SK-N-SH (cell line): ENCODE results near the gene LVRN. TPM values are rescaled to one million over a fixed set of nuclear protein-coding genes. Genes with fewer than 3 reads are reported as not detected.
A peak's percentile ranks its signal among the peaks of the same experiment; 100 is the strongest.

Source experiments
- CTCF ChIA-PET: fragments of 300-600, 350-600 bp; formaldehyde crosslinking; extraction: SDS; loops from one replicate; lab custom pipeline; 2021; lab: Yijun Ruan, JAX
- POLR2A ChIA-PET: fragments of 350-600 bp; sonication (Branson Sonifier 250); formaldehyde crosslinking; extraction: SDS; loops from one replicate; lab custom pipeline; 2020; ENCODE audit warnings: antibody characterized with exemption, inconsistent platforms; lab: Yijun Ruan, JAX
- DNase-seq: peaks from one replicate; pipeline ENCODE4 v3.0.0; 2012
- H2AFZ ChIP-seq: fragments of 200-600 bp; sonication (generic); 2 replicates; pipeline ENCODE4 v1.8.1; 2016; ENCODE audit warnings: antibody characterized with exemption, mild to moderate bottlenecking, low read depth
- H3F3A ChIP-seq: fragments of 200-600 bp; sonication (generic); replicated peaks from 2 replicates; pipeline ENCODE3; 2016; ENCODE audit warnings: antibody characterized with exemption, mild to moderate bottlenecking; ENCODE audit not compliant: insufficient read depth
- H3K27ac ChIP-seq, 2 experiments: fragments of 200-500 bp in 1 of 2; fragments of 200-600 bp in 1 of 2; sonication (Bioruptor generic) in 1 of 2; sonication (generic), shearing (Covaris generic) in 1 of 2; 2 replicates each; pipeline versions ENCODE4 v1.5.1 to v1.6.1; 2014 to 2016; ENCODE audit warnings: low read depth in 2 of 2, inconsistent platforms in 1 of 2, low read length in 1 of 2, mild to moderate bottlenecking in 1 of 2, mixed read lengths in 1 of 2
- H3K27me3 ChIP-seq: fragments of 200-600 bp; sonication (generic), shearing (Covaris generic); 2 replicates; pipeline ENCODE4 v1.6.1; 2016; ENCODE audit warnings: mixed run types; ENCODE audit not compliant: insufficient read depth
- H3K36me3 ChIP-seq, 2 experiments: fragments of 200-500 bp in 1 of 2; fragments of 200-600 bp in 1 of 2; sonication (Bioruptor generic) in 1 of 2; sonication (generic) in 1 of 2; replicated peaks in 1 of 2; 2 replicates each; pipeline versions ENCODE3 to v1.5.1; 2014 to 2016; ENCODE audit warnings: low read length in 1 of 2, mild to moderate bottlenecking in 1 of 2; ENCODE audit not compliant: insufficient read depth in 2 of 2, control insufficient read depth in 1 of 2
- H3K4me1 ChIP-seq, 2 experiments: fragments of 200-500 bp in 1 of 2; fragments of 200-600 bp in 1 of 2; sonication (Bioruptor generic) in 1 of 2; sonication (generic), shearing (Covaris generic) in 1 of 2; 2 replicates each; pipeline versions ENCODE4 v1.5.1 to v1.6.1; 2014 to 2016; ENCODE audit warnings: low read depth in 1 of 2, low read length in 1 of 2, mixed run types in 1 of 2; ENCODE audit not compliant: insufficient read depth in 2 of 2, control insufficient read depth in 1 of 2
- H3K4me2 ChIP-seq: fragments of 200-600 bp; sonication (generic), shearing (Covaris generic); 2 replicates; pipeline ENCODE4 v1.6.1; 2017; ENCODE audit warnings: mixed run types
- H3K4me3 ChIP-seq, 2 experiments: fragments of 200-500 bp in 1 of 2; fragments of 200-600 bp in 1 of 2; sonication (Bioruptor generic) in 1 of 2; sonication (generic), shearing (Covaris generic) in 1 of 2; 2 replicates each; pipeline versions ENCODE4 v1.5.1 to v1.8.1; 2014 to 2016; ENCODE audit warnings: low read depth in 2 of 2, inconsistent platforms in 1 of 2, low read length in 1 of 2, mild to moderate bottlenecking in 1 of 2, mixed read lengths in 1 of 2, moderate library complexity in 1 of 2
- H3K79me2 ChIP-seq: fragments of 200-600 bp; sonication (generic); 2 replicates; pipeline ENCODE4 v1.8.1; 2017; ENCODE audit warnings: mild to moderate bottlenecking; ENCODE audit not compliant: insufficient read depth
- H3K9ac ChIP-seq: fragments of 200-600 bp; sonication (generic); 2 replicates; pipeline ENCODE4 v1.6.1; 2017; ENCODE audit warnings: mixed run types
- H3K9me2 ChIP-seq: fragments of 200-600 bp; sonication (generic); 2 replicates; pipeline ENCODE4 v1.6.1; 2017; ENCODE audit warnings: mixed run types
- H3K9me3 ChIP-seq: fragments of 200-600 bp; sonication (generic); 2 replicates; pipeline ENCODE4 v1.6.1; 2017; ENCODE audit warnings: mixed run types, mild to moderate bottlenecking, moderate library complexity
- H4K20me1 ChIP-seq: fragments of 200-600 bp; sonication (generic); 2 replicates; pipeline ENCODE4 v1.6.1; 2017; ENCODE audit warnings: mild to moderate bottlenecking, mixed run types; ENCODE audit not compliant: insufficient read depth
- CHD2 ChIP-seq: fragments of 150-350 bp; IDR thresholded peaks from 2 replicates; pipeline ENCODE4 v1.6.1; 2018; ENCODE audit warnings: low read length; ENCODE audit not compliant: partially characterized antibody
- CTCF ChIP-seq: fragments of 200-600 bp; sonication (generic); IDR thresholded peaks from 2 replicates; pipeline ENCODE4 v1.6.1; 2017; ENCODE audit warnings: antibody characterized with exemption, mild to moderate bottlenecking, moderate library complexity
- NFIC ChIP-seq: IDR thresholded peaks from 2 replicates; pipeline ENCODE4 v1.4.0; 2012; ENCODE audit warnings: borderline replicate concordance
- NRF1 ChIP-seq: IDR thresholded peaks from 2 replicates; pipeline ENCODE4 v1.6.1; 2012; ENCODE audit warnings: low read depth, mild to moderate bottlenecking, low read length
- RAD21 ChIP-seq: IDR thresholded peaks from 2 replicates; pipeline ENCODE4 v1.6.1; 2012; ENCODE audit warnings: mild to moderate bottlenecking, low read length
- SIN3A ChIP-seq: IDR thresholded peaks from 2 replicates; pipeline ENCODE4 v1.6.1; 2012; ENCODE audit warnings: low read depth, mild to moderate bottlenecking, low read length, moderate library complexity, borderline replicate concordance
- TAF1 ChIP-seq: IDR thresholded peaks from 2 replicates; pipeline ENCODE4 v1.6.1; 2012; ENCODE audit warnings: low read depth, mild to moderate bottlenecking, low read length, moderate library complexity, borderline replicate concordance
- WGBS: methylation state at CpG from one replicate; pipeline ENCODE4 v1.1.6; 2017; ENCODE audit warnings: low lambda C conversion rate; 5-methylcytosine and 5-hydroxymethylcytosine counted together
- polyA plus RNA-seq, 3 experiments: library from polyadenylated mRNA; depleted of rRNA; stranded (reverse); fragments of >200 nt; gene quantifications; 2 replicates each; pipeline ENCODE4 v1.2.3, GENCODE V29; 2012
- TF ChIP-seq, protein P1 (sequence below): IDR thresholded peaks from 2 replicates; pipeline ENCODE4 v1.4.0; 2012; ENCODE audit warnings: low read depth, borderline replicate concordance

The LVRN gene
- polyA plus RNA-seq, 1 of the 3 experiments (the other 2 are of a cell fraction) = 0.10 TPM

- TF ChIP-seq CTCF (peak; percentile 39), SIN3A (no peak), RAD21 (peak; percentile 13; the same call in 1 of the 2 replicates), CHD2 (no peak)
- TF ChIP-seq, protein P1, sequence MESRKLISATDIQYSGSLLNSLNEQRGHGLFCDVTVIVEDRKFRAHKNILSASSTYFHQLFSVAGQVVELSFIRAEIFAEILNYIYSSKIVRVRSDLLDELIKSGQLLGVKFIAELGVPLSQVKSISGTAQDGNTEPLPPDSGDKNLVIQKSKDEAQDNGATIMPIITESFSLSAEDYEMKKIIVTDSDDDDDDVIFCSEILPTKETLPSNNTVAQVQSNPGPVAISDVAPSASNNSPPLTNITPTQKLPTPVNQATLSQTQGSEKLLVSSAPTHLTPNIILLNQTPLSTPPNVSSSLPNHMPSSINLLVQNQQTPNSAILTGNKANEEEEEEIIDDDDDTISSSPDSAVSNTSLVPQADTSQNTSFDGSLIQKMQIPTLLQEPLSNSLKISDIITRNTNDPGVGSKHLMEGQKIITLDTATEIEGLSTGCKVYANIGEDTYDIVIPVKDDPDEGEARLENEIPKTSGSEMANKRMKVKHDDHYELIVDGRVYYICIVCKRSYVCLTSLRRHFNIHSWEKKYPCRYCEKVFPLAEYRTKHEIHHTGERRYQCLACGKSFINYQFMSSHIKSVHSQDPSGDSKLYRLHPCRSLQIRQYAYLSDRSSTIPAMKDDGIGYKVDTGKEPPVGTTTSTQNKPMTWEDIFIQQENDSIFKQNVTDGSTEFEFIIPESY = no peak
Measured at GRCh38 chr5:116037236-116037822, 75.1 kb downstream of the LVRN start (continued).

DNA sequence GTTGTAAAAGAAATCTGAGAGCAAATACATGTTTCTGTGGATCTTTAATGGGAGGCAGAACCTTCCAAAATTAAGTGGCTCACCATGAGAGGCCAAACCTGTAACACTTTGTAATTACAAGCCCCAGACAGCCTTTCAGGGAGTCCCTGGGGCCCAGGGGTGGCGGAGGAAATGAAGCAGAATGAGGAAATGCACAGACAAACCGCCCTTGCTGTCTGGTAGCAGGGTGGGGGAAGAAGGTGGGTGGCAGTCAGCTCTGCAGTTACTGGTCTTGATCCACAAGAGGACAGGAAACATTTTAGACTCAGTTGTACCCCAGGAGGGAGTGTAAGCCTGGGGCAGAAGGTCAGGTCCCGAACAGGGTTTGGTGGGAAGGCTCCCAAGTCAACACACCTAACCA, 76.5 kb downstream of the LVRN start:
- no peak overlapping the region for H3K4me2 ChIP-seq
- CTCF ChIA-PET = no interaction called here
- POLR2A ChIA-PET = interaction anchor here (0.6 kb wide), 1 partner anchor 132 kb away, joined by 3 read pairs; no protein-coding TSS in a partner anchor
- H3F3A ChIP-seq = no peaks in the 10 kb centered on the region
- no peaks in the 10 kb centered on the region for H3K9me2 ChIP-seq
- no peak for TF ChIP-seq TAF1
- TF ChIP-seq, protein P1 = no peak
- TF ChIP-seq RAD21 = no peak
- TF ChIP-seq NRF1 = no peak
- TF ChIP-seq NFIC = no peak
- H3K4me1 ChIP-seq = no peaks in the 10 kb centered on the region
- H3K9ac ChIP-seq = no peak overlapping the region
- WGBS = 44% methylated on average over 3 of the region's 3 CpGs
- no peaks in the 10 kb centered on the region for H3K9me3 ChIP-seq
- no peak for DNase-seq
- no peaks in the 10 kb centered on the region; the same call in 1 of the 2 replicates for H3K27me3 ChIP-seq
- no peaks in the 10 kb centered on the region for H4K20me1 ChIP-seq
- H3K4me3 ChIP-seq = no peak overlapping the region
- H2AFZ ChIP-seq = no peak overlapping the region
- H3K27ac ChIP-seq = no peak overlapping the region
- no peaks in the 10 kb centered on the region for H3K79me2 ChIP-seq
- no peaks in the 10 kb centered on the region for H3K36me3 ChIP-seq
